ENCODE data around the gene PLEKHA4.

GRCh38 chr19:48817585-48818124 is 50.8 kb downstream of the PLEKHA4 start:
- TF ChIP-seq CTCF (conservative IDR thresholded peaks at IDR 0.05; ENCODE audit: low read length) (no peak), EZH2phosphoT487 (IDR thresholded peaks at IDR 0.05; ENCODE audit: borderline replicate concordance, low read depth, low read length) (no peak)

Data from OCI-LY7 (cell line).